Neutrophil (primary cell): ENCODE results near the gene PSMC5.
"Not testable (repeated sequence)": the region's sequence is repeated elsewhere in the genome, so short reads cannot be mapped to it uniquely, and the experiment has no call there.

Experiments
- H3K27ac ChIP-seq: fragments of 200-600 bp; sonication (generic); 2 replicates; pipeline ENCODE4 v1.5.1; 2016; ENCODE audit warnings: mild to moderate bottlenecking, moderate library complexity
- H3K27me3 ChIP-seq: fragments of 200-600 bp; sonication (generic); 2 replicates; pipeline ENCODE4 v1.6.0; 2016; ENCODE audit warnings: mild to moderate bottlenecking
- H3K36me3 ChIP-seq: fragments of 200-600 bp; sonication (generic); 2 replicates; pipeline ENCODE4 v1.5.1; 2017
- H3K4me1 ChIP-seq, 2 experiments: fragments of 200-600 bp in 1 of 2; sonication (generic) in 1 of 2; 1 replicate in 1 of 2; 2 replicates in 1 of 2; pipeline versions ENCODE4 v1.5.1 to v1.6.1; 2013 to 2016; ENCODE audit warnings: low read depth in 1 of 2, low read length in 1 of 2, mild to moderate bottlenecking in 1 of 2, moderate library complexity in 1 of 2; ENCODE audit not compliant: control insufficient read depth in 1 of 2, insufficient read depth in 1 of 2
- H3K4me3 ChIP-seq, 2 experiments: fragments of 200-600 bp in 1 of 2; sonication (generic) in 1 of 2; 1 replicate in 1 of 2; 2 replicates in 1 of 2; pipeline ENCODE4 v1.5.1; 2013 to 2016; ENCODE audit warnings: low read depth in 1 of 2, low read length in 1 of 2, mild to moderate bottlenecking in 1 of 2, moderate library complexity in 1 of 2
- H3K9me3 ChIP-seq: fragments of 200-600 bp; sonication (generic); 2 replicates; pipeline ENCODE4 v1.5.1; 2016
- TF ChIP-seq, protein P1 (sequence below): fragments of 200-600 bp; sonication (generic); IDR thresholded peaks from 2 replicates; pipeline ENCODE4 v1.5.1; 2016; ENCODE audit warnings: antibody characterized with exemption

The PSMC5 gene

DNA sequence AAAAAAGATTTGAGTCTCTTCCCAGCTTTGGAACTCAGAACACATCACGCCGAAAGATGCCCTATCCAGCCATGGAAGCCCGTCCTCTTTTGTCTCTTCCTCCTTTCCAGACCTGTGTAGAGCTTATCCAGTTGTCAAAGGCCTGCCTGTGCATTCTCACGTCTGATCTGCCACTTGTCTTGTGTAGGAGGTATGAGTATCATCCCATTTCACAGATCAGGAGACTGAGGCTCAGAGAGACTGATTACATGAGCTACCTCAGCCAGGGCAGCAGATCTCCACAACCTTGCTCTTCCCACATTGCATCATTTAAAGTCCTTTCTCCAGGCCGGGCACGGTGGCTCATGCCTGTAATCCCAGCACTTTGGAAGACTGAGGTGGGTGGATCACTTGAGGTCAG, 47.5 kb downstream of the PSMC5 start:
- H3K27me3 ChIP-seq, H3K4me3 ChIP-seq, H3K27ac ChIP-seq, H3K4me1 ChIP-seq, H3K36me3 ChIP-seq, H3K9me3 ChIP-seq: not testable (repeated sequence)

DNA sequence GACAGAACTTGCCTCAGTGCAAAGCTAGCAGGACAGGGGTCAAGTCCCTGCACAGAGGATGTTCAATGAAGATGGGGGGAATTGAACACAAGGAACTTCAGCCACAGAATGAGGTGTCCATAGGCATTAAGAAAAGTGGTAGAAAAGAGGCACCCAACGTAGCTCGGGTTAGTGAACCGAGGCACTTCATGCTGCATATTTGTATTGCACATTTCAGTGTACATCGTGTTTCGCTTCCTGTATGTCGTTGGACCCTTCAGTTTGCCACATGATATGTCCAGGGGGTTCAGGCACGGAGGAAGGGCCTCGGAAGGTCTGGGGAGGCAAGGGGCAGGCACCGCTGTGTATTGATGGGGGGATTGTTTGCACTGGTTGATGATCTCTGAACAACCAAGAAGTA, 51.2 kb downstream of the PSMC5 start:
- H3K9me3 ChIP-seq, H3K27ac ChIP-seq, H3K4me3 ChIP-seq, H3K4me1 ChIP-seq, H3K27me3 ChIP-seq, H3K36me3 ChIP-seq: not testable (repeated sequence)

DNA sequence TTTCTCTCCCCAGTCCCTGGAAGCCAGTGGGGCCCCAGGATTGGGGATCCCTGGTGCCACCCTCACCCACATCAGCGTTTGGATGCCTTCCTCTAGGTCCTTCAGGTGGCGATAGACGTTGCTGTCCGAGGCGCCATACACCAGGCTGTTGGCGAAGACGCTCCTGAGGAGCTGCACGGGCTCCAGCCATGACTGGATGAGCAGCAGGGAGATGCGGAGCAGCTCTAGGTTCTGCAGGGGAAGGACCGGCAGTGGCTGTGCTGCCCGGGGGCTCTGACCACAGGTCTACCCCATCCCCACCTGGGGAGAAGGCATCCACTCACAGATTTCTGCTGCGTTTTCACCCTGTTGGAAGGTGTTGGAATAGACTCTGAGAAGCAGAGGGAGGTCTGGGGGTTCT, 53.5 kb downstream of the PSMC5 start:
- Histone ChIP-seq H3K9me3 (no peaks in the 10 kb centered on the region), H3K36me3 (no peaks in the 10 kb centered on the region), H3K27ac (no peak overlapping the region), H3K27me3 (no peaks in the 10 kb centered on the region), H3K4me1 (no peaks in the 10 kb centered on the region), H3K4me3 (no peak overlapping the region)
- TF ChIP-seq, protein P1, sequence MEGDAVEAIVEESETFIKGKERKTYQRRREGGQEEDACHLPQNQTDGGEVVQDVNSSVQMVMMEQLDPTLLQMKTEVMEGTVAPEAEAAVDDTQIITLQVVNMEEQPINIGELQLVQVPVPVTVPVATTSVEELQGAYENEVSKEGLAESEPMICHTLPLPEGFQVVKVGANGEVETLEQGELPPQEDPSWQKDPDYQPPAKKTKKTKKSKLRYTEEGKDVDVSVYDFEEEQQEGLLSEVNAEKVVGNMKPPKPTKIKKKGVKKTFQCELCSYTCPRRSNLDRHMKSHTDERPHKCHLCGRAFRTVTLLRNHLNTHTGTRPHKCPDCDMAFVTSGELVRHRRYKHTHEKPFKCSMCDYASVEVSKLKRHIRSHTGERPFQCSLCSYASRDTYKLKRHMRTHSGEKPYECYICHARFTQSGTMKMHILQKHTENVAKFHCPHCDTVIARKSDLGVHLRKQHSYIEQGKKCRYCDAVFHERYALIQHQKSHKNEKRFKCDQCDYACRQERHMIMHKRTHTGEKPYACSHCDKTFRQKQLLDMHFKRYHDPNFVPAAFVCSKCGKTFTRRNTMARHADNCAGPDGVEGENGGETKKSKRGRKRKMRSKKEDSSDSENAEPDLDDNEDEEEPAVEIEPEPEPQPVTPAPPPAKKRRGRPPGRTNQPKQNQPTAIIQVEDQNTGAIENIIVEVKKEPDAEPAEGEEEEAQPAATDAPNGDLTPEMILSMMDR = no peak

DNA sequence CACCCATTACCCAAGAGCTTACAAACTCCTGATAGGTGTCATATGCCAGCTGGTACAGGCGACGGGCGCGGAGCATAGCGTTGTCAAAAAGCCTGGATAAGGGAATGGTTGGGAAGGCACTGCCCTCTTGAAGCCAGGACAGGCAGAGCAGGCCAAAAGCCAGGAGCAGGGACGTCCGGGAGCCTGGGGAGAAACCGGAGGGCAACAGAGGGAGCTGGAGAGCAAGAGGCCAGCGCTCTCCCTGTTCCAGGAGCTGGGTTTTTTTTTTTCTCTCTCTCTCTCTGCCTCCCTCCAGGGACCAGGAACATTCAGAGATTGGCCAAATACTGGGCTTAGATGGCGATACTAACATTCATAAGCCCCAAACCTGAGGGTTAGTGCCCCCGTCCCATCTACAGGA, 54.1 kb downstream of the PSMC5 start:
- not testable (repeated sequence) for H3K4me3 ChIP-seq, H3K9me3 ChIP-seq, H3K4me1 ChIP-seq, H3K36me3 ChIP-seq, H3K27ac ChIP-seq, H3K27me3 ChIP-seq
